DND-41 (cell line): Measurements from ENCODE around the gene ATOX1.

Experiments
- ATAC-seq: fragments of 200-7000 bp; cut with Tn5 transposase; 3 replicates; pipeline ENCODE4 v1.9.1; 2021; ENCODE audit warnings: low read depth; ENCODE audit not compliant: insufficient read depth
- DNase-seq: peaks from one replicate; pipeline ENCODE4 v3.0.0-alpha.2; 2020
- H2AFZ ChIP-seq: 2 replicates; pipeline ENCODE4 v1.6.0; 2012; ENCODE audit warnings: low read depth, low read length
- H3K27ac ChIP-seq: 2 replicates; pipeline ENCODE4 v1.5.1; 2012; ENCODE audit warnings: low read length, inconsistent platforms
- H3K27me3 ChIP-seq: fragments of 200-600 bp; sonication (generic); 2 replicates; pipeline ENCODE4 v1.6.0; 2012; ENCODE audit warnings: low read length, mild to moderate bottlenecking, inconsistent platforms; ENCODE audit not compliant: insufficient read depth, poor library complexity
- H3K36me3 ChIP-seq: 2 replicates; pipeline ENCODE4 v1.5.1; 2012; ENCODE audit warnings: low read length, inconsistent platforms; ENCODE audit not compliant: insufficient read depth
- H3K4me1 ChIP-seq: 2 replicates; pipeline ENCODE4 v1.5.1; 2012; ENCODE audit warnings: mild to moderate bottlenecking, low read length; ENCODE audit not compliant: insufficient read depth
- H3K4me2 ChIP-seq: 2 replicates; pipeline ENCODE4 v1.6.0; 2012; ENCODE audit warnings: mild to moderate bottlenecking, moderate library complexity, low read length, inconsistent platforms; ENCODE audit not compliant: insufficient read depth
- H3K4me3 ChIP-seq, 2 experiments: fragments of 200-600 bp in 1 of 2; shearing (Covaris generic) in 1 of 2; 2 replicates each; pipeline ENCODE4 v1.5.1; 2012 to 2016; ENCODE audit warnings: inconsistent platforms in 2 of 2, low read length in 2 of 2, mild to moderate bottlenecking in 2 of 2, low read depth in 1 of 2, moderate library complexity in 1 of 2
- H3K79me2 ChIP-seq: 2 replicates; pipeline ENCODE4 v1.6.0; 2012; ENCODE audit warnings: low read length, inconsistent platforms; ENCODE audit not compliant: insufficient read depth
- H3K9ac ChIP-seq: 2 replicates; pipeline ENCODE4 v1.6.0; 2012; ENCODE audit warnings: low read depth, mild to moderate bottlenecking, inconsistent platforms, low read length, moderate library complexity
- H3K9me3 ChIP-seq: 2 replicates; pipeline ENCODE4 v1.5.1; 2012; ENCODE audit warnings: low read length, moderate library complexity, mild to moderate bottlenecking, inconsistent platforms; ENCODE audit not compliant: insufficient read depth, severe bottlenecking
- H4K20me1 ChIP-seq: 2 replicates; pipeline ENCODE4 v1.6.0; 2012; ENCODE audit warnings: low read length; ENCODE audit not compliant: insufficient read depth
- CTCF ChIP-seq: IDR thresholded peaks from 2 replicates; pipeline ENCODE4 v1.5.1; 2012; ENCODE audit warnings: borderline replicate concordance, low read length, moderate library complexity, mild to moderate bottlenecking; ENCODE audit not compliant: poor library complexity, severe bottlenecking; ENCODE audit errors: extremely low read depth
- EZH2 ChIP-seq: IDR thresholded peaks from 3 replicates; pipeline ENCODE4 v1.6.1; 2012; ENCODE audit warnings: borderline replicate concordance, low read depth, mild to moderate bottlenecking, moderate library complexity, low read length, inconsistent platforms; ENCODE audit not compliant: severe bottlenecking

The ATOX1 gene

DNA sequence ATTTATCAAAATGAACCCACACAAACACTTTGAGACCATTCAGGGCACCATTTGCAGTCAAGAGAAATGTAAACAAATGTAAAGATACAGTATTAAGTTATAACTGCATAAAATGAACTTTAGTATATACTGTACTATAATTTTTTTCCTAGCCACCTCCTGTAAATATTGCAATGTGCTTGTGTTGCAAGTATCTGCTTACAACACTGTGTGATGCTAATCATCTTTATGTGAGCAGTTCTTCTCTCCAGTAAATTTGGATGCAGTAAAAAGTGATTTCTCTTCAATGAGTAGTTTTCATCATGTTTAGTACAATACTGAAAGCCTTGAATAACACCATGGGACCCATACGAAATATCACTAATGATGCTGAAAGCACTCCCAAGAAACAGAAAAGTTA lies 22.8 kb upstream of the ATOX1 start:
- Histone ChIP-seq H3K27me3 (no peaks in the 10 kb centered on the region), H3K79me2 (peaks cover 100% of the 10 kb centered on the region), H4K20me1 (peaks cover 91% of the 10 kb centered on the region), H2AFZ (no peak overlapping the region), H3K4me1 (peaks cover 44% of the 10 kb centered on the region), H3K9me3 (no peaks in the 10 kb centered on the region), H3K4me2 (peak overlapping the region; percentile 33; the same call in 1 of the 2 replicates), H3K4me3 (no peak overlapping the region), H3K36me3 (peaks cover 48% of the 10 kb centered on the region), H3K9ac (no peak overlapping the region), H3K27ac (no peak overlapping the region)
- TF ChIP-seq EZH2 = no peak
- no peak for DNase-seq
- ATAC-seq = no peak

DNA sequence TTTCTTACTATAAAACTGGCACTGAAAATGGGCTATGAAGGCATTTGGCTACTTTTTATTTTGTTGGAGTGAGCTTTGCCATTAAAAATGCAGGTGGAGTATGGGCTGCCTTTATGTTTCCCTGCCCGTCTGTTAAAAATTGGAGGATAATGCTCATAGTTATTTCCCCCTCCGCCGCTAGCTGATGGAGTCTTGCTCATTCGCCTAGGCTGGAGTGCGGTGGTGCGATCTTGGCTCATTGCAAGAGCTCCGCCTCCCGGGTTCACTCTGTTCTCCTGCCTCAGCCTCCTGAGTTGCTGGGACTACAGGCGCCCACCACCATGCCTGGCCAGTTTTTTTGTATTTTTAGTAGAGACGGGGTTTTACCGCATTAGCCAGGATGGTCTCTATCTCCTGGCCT lies 21.9 kb upstream of the ATOX1 start:
- TF ChIP-seq CTCF = no peak
- no peak for TF ChIP-seq EZH2
- no peak for ATAC-seq
- H3K4me3 ChIP-seq = no peak overlapping the region

GRCh38 chr5:151779531-151780125 lies 21.2 kb upstream of the ATOX1 start:
- Histone ChIP-seq H3K9me3 (no peaks in the 10 kb centered on the region), H3K27ac (no peak overlapping the region), H3K79me2 (peaks cover 100% of the 10 kb centered on the region), H3K4me2 (peak overlapping the region; percentile 38; the same call in 1 of the 2 replicates), H3K36me3 (peaks cover 54% of the 10 kb centered on the region), H3K4me3 (no peak overlapping the region), H3K27me3 (no peaks in the 10 kb centered on the region), H4K20me1 (peaks cover 92% of the 10 kb centered on the region), H2AFZ (no peak overlapping the region), H3K4me1 (peaks cover 60% of the 10 kb centered on the region), H3K9ac (no peak overlapping the region)
- DNase-seq (no peak), ATAC-seq (no peak)
- TF ChIP-seq EZH2 (no peak), CTCF (no peak)

More for the DNA sequence above, 21.9 kb upstream of the ATOX1 start:
- Histone ChIP-seq H3K9me3 (no peaks in the 10 kb centered on the region), H3K4me1 (peaks cover 53% of the 10 kb centered on the region), H2AFZ (no peak overlapping the region), H3K9ac (no peak overlapping the region), H3K79me2 (peaks cover 100% of the 10 kb centered on the region), H3K27ac (no peak overlapping the region), H3K27me3 (no peaks in the 10 kb centered on the region), H3K4me2 (peak overlapping the region; percentile 33; the same call in 1 of the 2 replicates), H3K36me3 (peaks cover 51% of the 10 kb centered on the region), H4K20me1 (peaks cover 91% of the 10 kb centered on the region)
- DNase-seq = no peak

DNA sequence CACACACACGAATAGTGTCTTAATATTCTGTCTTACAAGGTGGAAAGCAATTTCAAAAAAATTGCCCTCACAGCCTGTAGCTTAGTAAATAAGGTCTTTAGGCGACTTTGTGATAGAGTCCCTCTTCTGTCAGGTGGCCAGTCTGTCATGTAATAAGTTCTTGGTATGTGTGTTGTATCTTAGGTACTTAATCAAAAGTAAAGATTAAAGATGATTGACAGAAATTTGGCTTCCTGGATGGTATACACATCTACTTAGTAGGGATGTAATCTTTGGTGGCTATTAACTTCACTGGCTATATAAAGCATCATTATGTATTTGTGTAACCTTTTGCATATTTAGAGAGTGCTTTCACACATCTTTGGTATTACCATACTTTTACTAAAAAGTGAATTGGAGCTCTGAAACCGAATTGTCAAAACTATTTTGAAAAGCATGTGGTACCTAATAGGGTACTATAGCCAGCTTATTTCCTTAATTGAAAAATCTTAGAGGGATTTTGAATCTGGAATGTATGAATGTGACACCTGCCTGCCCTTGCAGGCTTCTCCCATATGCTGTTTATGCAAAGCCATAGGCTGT lies 16.7 kb upstream of the ATOX1 start:
- H2AFZ ChIP-seq = no peak overlapping the region
- peaks cover 62% of the 10 kb centered on the region for H3K4me1 ChIP-seq
- H3K36me3 ChIP-seq = peaks cover 55% of the 10 kb centered on the region
- no peak overlapping the region for H3K27ac ChIP-seq
- DNase-seq (no peak), ATAC-seq (no peak)
- H3K9ac ChIP-seq = peak overlapping the region; percentile 98; the same call in 1 of the 2 replicates
- H3K27me3 ChIP-seq = no peaks in the 10 kb centered on the region
- H4K20me1 ChIP-seq = peaks cover 78% of the 10 kb centered on the region
- peak overlapping the region; percentile 87 for H3K4me2 ChIP-seq
- peaks cover 93% of the 10 kb centered on the region for H3K79me2 ChIP-seq
- H3K4me3 ChIP-seq = peak overlapping the region in 1 of 2 experiments; percentile 93; a peak in 2 of 4 replicates
- no peaks in the 10 kb centered on the region for H3K9me3 ChIP-seq
- no peak for TF ChIP-seq CTCF
- TF ChIP-seq EZH2 = no peak
